ENCODE data around the gene FAM236D.
"Not testable (repeated sequence)": the region's sequence is repeated elsewhere in the genome, so short reads cannot be mapped to it uniquely, and the experiment has no call there.

The FAM236D gene

DNA sequence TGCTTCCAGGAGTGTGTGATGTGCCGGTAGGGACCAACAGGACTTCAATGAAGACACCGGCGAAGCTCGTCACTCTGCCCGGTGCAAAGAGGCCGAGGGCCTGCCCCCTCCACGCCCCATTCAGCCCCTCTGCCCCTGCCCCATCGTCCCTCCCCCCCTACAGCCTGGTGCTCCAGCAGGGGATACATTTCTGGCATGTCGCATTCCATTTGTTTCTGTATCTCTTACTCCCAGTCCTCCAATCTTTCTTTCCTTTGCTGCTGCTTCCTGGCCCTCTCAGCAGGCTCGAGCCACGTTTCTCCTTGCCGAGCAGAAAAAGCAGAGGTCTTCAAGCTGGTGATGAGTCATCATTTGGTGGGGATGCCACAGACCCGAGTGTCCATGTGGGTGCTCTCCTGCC is at the start of gene FAM236D:
Gene FAM236D (minus strand): TSS at position 101 of the 400 bp plus-strand sequence. CDS start 100 bp downstream, at position 1.
- not testable (repeated sequence) for DNase-seq (ENCODE audit: low read depth in 2 of 3, low spot score in 2 of 3)

DNA sequence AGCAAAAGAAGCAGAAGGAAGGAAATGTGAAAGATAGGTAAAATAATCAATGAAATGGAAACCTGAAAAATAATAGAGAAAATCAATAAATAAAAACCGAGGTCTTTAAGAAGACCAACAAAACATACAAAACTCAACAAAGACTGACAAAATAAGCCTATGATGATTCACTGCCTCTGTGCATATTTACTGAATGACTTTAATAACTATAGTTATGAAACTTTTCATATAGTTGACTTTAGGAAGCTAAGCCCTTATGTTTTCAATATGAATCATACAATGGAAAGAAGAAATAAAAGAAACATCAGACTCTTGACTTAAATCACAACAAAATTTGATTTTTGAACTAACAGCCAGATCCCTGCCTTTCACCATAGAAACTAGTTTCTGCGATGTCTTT is 29.5 kb upstream of the FAM236D start:
- not testable (repeated sequence) for DNase-seq (ENCODE audit: low read depth in 2 of 3, low spot score in 2 of 3)

DNA sequence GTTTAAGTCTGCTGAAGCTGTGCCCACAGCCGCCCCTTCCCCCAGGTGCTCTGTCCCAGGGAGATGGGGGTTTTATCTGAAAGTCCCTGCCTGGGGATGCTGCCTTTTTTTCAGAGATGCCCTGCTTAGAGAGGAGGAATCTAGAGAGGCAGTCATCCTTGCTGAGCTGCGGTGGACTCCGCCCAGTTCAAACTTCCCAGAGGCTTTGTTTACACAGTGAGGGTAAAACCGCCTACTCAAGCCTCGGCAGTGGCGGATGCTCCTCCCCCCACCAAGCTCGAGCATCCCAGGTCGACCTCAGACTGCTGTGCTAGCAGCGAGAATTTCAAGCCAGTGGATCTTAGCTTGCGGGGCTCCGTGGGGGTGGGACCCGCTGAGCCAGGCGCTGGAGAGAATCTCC is 22.7 kb upstream of the FAM236D start:
- DNase-seq (ENCODE audit: low read depth in 2 of 3, low spot score in 2 of 3), result not testable (repeated sequence)

DNA sequence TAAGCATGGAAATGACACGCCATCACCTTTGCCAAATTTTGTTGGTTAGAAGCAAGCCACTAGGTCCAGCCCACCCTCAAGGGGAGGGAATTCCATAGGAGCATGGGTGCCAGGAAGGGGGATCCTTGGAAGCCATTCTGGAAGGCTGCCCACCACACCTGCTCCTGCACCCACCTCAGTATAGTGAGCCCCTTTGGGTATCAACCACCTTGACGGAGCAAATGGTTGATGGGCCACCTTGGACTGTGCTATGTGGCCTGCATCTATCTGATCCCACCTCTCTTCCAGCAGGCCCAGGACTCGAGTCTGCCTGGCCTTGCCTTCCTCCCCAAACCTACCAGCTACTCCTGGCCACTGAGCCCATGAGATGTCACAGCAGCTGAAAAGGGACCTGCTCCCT is 17.6 kb downstream of the FAM236D start:
- not testable (repeated sequence) for DNase-seq (ENCODE audit: low read depth in 2 of 3, low spot score in 2 of 3)

DNA sequence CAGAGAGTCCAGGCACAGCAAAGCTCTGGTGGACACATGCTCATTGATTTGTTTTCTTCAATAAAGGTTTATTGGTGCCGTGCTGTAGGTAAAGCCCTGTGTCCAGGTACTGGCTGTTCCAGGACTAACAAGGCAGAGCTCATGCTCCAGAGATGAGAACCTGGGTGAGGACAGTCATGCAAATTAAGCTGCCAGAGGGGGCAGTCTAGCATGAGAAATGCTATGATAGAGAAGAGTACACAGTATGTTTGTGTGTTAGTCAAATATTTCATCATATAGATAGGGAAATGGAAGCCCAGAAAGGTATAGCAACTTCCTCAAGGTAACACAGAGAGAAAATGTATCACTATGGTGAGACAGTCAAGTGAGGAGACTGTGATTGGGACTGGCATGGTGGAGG is 19.9 kb downstream of the FAM236D start:
- not testable (repeated sequence) for DNase-seq (ENCODE audit: low read depth in 2 of 3, low spot score in 2 of 3)

DNA sequence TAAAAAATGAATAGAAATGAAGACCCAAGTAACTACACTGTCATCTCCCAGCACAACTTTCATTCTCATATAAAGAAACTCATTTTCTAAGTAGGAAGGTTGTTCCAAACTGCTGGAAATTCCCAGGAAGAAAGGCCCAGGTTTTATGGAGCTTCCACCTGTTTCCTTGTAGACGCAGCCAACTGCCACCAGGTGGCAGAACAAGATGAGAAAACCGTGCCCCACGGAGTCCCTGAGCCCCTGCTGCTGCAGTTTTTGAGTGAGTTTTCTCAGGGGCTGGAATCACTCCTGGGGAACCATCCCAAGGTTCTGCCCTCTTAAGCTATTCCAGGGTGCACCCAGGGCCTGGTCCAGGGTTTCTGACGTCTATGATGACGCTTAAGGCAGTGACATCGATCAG is 24.0 kb downstream of the FAM236D start:
- DNase-seq (ENCODE audit: low read depth in 2 of 3, low spot score in 2 of 3), result not testable (repeated sequence)

DNA sequence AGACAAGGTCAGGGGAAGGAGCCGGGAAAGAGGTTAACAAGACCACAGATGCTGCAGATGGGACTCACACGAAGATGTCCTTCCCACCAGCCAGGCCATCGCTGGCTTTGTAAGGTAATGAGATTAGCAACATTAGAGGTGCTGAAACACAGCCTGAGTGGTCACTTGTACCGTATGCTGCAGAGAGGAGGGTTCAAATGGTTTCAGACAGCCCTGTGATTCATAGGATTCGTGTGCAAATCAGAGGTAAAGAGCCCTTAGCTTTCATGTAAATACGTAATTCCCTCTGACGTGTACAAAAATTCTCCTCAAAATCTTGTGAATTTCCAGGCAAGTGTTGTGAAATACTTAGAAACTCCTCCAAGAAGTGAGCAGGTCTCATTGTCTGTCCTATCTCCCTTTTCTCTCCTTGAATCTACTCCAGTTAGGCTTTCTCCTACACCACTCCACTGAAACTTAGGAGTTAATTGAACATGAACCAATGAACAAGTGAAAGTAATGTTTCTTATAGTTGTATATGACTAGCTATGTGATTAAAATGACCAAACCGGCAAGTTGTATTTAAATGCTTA is 24.6 kb downstream of the FAM236D start:
- DNase-seq (ENCODE audit: low read depth in 2 of 3, low spot score in 2 of 3), result not testable (repeated sequence)

DNA sequence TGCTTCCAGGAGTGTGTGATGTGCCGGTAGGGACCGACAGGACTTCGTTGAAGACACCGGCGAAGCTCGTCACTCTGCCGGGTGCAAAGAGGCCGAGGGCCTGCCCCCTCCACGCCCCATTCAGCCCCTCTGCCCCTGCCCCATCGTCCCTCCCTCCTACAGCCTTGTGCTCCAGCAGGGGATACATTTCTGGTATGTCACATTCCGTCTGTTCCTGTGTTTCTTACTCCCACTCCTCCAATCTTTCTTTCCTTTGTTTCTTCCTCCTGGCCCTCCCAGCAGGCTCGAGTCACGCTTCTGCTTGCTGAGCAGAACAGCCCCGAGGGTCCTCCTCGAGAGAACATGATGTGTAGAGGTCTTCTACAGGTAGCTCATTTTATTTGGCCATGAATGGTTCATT is 25.4 kb downstream of the FAM236D start, which contains the start of gene FAM236B:
Gene FAM236B (minus strand): TSS at position 101 of the 400 bp plus-strand sequence. CDS start 100 bp downstream, at position 1.
- DNase-seq (ENCODE audit: low read depth in 2 of 3, low spot score in 2 of 3), result not testable (repeated sequence)

DNA sequence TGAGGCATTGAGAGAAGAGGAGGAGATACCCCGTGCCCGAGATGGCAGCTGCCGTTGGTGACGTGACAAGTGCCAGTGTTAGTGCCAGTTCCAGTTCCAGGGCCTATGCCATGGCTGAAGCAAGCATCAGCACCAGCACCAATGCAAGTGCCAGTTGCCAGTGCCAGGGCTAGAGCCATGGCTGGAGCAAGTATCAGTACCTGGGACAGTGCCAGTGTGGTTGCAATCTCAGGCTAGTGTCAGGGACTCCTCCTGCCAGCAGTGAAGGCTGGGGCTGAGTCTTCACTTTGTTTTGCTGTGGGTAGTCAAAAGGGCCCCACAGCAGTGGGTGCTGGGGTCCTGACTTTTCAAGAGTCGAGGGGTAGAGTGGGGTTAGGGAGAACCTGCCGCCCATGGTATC is 29.9 kb downstream of the FAM236D start:
- not testable (repeated sequence) for DNase-seq (ENCODE audit: low read depth in 2 of 3, low spot score in 2 of 3)

DNA sequence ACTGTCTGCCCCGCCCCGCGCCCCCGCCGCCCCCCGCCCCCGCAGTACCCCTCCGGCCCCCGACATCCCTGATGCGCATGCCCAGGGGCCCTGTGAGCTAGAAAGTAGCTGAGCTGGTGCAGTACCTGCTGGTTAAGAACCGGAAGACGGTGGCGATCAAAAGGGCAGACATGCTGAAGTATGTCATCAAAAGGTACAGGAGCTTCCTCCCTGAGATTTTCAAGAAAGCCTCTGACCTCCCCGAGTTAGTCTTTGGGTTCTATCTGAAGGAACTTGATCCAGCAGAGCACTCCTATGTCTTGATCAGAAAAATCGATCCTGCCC is 30.6 kb downstream of the FAM236D start:
- DNase-seq (ENCODE audit: low read depth in 2 of 3, low spot score in 2 of 3), result not testable (repeated sequence)

DNA sequence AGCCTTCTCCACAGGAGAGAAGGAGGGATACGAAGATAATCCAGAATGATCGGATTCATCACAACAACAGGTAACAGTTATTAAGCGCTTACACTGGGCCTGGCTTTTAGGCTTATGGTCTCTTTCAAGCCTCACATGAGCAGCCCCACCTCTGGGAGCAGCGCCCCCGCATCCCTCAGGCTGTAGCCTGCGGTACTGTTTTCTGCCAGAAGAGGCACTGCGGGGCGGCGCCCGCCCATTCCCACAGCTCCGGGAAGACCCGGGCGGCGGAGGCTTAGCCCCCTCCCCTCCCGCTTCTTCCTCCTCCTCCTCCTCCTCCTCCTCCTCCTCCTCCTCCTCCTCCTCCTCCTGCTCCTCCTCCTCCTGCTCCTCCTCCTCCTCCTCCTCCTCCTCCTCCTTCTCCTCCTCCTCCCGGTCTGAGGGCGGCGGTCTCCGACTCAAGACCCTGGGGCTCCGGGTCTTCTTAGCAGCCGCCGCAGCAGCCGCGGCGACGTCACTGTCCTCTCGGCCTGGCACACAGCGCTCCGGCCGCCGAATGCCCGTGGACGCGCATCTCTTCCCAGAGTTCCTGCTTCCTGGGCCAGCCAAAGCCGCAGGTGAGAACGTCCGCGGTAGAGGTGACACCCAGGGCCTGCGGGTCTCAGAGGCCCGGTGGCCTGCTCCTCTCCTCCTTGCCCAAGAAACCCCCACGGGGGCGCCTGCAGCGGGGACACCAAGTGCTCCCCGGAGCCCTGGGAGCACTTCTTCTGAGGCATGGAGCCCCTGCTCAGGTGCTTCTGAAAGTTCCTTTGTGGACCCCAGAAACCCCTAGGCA is 31.1 kb downstream of the FAM236D start, which contains the start of gene DMRTC1B:
Gene DMRTC1B (plus strand): TSS at position 238 of the 814 bp plus-strand sequence. CDS start 68,246 bp downstream, outside the sequence.
- DNase-seq (ENCODE audit: low read depth in 2 of 3, low spot score in 2 of 3), result not testable (repeated sequence)

DNA sequence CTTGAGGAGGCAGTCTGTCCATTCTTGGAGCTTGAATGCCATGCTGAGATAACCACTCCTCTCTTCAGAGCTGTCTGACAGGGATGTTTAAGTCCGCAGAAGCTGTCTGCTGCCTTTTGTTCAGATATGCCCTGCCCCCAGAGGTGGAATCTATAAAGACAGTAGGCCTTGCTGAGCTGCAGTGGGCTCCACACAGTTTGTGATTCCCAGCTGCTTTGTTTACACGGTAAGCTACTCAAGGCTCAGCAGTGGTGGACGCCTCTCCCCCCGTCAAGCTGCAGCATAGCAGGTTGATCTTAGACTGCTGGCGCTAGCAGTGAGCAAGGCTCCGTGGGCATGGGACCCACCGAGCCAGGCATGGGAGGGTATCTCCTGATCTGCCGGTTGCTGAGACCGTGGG is 47.6 kb downstream of the FAM236D start:
- not testable (repeated sequence) for DNase-seq (ENCODE audit: low read depth in 2 of 3, low spot score in 2 of 3)

Data from activated CD8-positive, alpha-beta memory T cell treated with anti-CD3 and anti-CD28 coated beads for 48 hours (primary cell).